ENCODE results near the gene MARK4.
"Not testable (repeated sequence)": the region's sequence is repeated elsewhere in the genome, so short reads cannot be mapped to it uniquely, and the experiment has no call there.

DNA sequence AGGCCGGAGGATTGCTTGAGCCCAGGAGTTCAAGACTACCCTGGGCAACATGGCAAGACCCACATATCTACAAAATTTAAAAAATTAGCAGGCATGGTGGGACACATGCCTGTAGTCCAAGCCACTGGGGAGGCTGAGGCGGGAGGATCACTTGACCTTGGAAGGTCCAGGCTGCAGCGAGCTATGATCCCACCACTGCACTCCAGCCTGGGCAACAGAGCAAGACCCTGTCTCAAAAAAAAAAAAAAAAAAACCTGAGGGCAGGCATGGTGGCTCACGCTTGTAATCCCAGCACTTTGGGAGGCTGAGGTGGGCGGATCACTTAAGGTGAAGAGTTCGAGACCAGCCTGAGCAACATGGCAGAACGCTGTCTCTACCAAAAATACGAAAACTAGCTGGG is 58.3 kb downstream of the MARK4 start:
- TF ChIP-seq, protein P1, sequence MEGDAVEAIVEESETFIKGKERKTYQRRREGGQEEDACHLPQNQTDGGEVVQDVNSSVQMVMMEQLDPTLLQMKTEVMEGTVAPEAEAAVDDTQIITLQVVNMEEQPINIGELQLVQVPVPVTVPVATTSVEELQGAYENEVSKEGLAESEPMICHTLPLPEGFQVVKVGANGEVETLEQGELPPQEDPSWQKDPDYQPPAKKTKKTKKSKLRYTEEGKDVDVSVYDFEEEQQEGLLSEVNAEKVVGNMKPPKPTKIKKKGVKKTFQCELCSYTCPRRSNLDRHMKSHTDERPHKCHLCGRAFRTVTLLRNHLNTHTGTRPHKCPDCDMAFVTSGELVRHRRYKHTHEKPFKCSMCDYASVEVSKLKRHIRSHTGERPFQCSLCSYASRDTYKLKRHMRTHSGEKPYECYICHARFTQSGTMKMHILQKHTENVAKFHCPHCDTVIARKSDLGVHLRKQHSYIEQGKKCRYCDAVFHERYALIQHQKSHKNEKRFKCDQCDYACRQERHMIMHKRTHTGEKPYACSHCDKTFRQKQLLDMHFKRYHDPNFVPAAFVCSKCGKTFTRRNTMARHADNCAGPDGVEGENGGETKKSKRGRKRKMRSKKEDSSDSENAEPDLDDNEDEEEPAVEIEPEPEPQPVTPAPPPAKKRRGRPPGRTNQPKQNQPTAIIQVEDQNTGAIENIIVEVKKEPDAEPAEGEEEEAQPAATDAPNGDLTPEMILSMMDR (conservative IDR thresholded peaks at IDR 0.05; ENCODE audit: low read depth, low read length), result not testable (repeated sequence)
- not testable (repeated sequence) for TF ChIP-seq EZH2 (IDR thresholded peaks at IDR 0.05; ENCODE audit: borderline replicate concordance, low read depth, low read length, poor library complexity, severe bottlenecking)
